ENCODE results near the gene ATG2A. TPM values are rescaled to one million over a fixed set of nuclear protein-coding genes. Genes with fewer than 3 reads are reported as not detected.

Gene ATG2A
- total and polyA plus RNA-seq, 10 of the 15 experiments (the other 5 are each of a cell fraction or from before 2014, with no cell fraction given): 0.08 to 19.0 (median 4.6) TPM

DNA sequence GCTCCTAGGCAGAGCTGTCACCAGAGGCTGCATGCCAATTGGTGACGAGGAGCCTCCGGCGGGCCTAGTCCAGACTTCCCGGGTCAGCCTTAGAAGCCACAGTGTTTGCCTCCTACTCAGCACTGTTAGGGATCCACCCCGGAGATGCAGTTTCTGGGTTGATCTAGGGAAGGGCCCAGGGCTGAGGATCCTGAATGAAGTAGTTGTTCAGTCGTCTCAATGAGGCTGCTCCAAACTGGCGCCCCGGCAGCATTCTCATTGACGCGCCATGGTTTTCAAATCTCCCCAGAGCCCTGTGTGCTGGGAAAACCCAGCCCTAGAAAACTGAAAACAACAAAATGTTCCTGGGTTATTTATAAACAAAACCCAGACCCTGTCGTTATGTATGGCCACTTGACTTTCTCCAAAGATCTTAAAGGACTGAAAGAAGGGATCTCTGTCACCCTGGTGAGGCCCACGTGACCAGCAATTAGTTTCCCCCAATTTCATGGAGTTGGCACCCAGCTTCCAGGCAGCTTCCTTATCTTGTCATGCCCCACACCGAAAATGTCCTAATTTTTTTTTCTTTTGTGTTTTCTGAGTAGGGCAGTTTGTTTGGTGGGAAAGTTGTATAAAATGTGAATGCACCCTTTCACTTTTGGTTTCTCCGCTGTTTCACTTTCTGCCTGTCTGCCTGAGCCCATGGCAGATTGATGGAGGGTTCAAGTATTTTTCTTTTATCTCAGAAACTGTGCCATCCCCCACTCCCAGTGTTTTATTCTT lies 36.6 kb downstream of the ATG2A start:
- Histone ChIP-seq H3K27me3 (replicated peaks in 1 of 2; ENCODE audit: control insufficient read depth in 2 of 2, insufficient read depth in 2 of 2, low read length in 1 of 2) (no peaks in the 10 kb centered on the region), H3K36me3 (ENCODE audit: control insufficient read depth in 2 of 2, insufficient read depth in 2 of 2, low read length in 1 of 2) (no peaks in the 10 kb centered on the region; a peak in 1 of 4 replicates), H3K9me3 (replicated peaks; ENCODE audit: control insufficient read depth, insufficient read depth, low read length) (no peaks in the 10 kb centered on the region), H2AFZ (ENCODE audit: control insufficient read depth, low read depth, low read length) (peak overlapping the region; percentile 20), H4K20me1 (ENCODE audit: control insufficient read depth, insufficient read depth) (peaks cover 3% of the 10 kb centered on the region; the same call in 1 of the 2 replicates), H3K27ac (ENCODE audit: control insufficient read depth, insufficient read depth) (peak overlapping the region; percentile 97), H3K79me2 (ENCODE audit: control insufficient read depth, insufficient read depth, low read length) (peaks cover 40% of the 10 kb centered on the region), H3K4me2 (ENCODE audit: control insufficient read depth, insufficient read depth) (peak overlapping the region; percentile 98), H3K9ac (ENCODE audit: control insufficient read depth, insufficient read depth, low read length) (peak overlapping the region; percentile 25), H3K4me3 (peak overlapping the region; percentile 96; the same call in 1 of the 2 replicates), H3K4me1 (ENCODE audit: control insufficient read depth, insufficient read depth, low read length) (peaks cover 22% of the 10 kb centered on the region)
- ATAC-seq (no peak), FAIRE-seq (peak; percentile 73), DNase-seq (ENCODE audit: low read depth, low spot score) (no peak)
- SMC1A ChIA-PET (ENCODE audit: uncharacterized antibody, unreplicated experiment): interaction anchor here (1.0 to 11.5 kb wide), 4 partner anchors 11 to 30 kb away, joined by 4 to 227 read pairs (median 115); no protein-coding TSS in a partner anchor
- BruUV-seq (replicated peaks): no TSS peak
- 28% methylated on average over 14 of the region's 14 CpGs for WGBS (ENCODE audit: insufficient coverage, insufficient replicate concordance, low lambda C conversion rate, missing lambda C conversion rate)
- intact Hi-C loops (cut with micrococcal nuclease; ENCODE audit: unreplicated experiment) (no loop called here), in situ Hi-C loops (cut with MboI) (no loop called here)
- POLR2A ChIA-PET: interaction anchor here (0.6 to 19.9 kb wide), 6 partner anchors 22 to 1042 kb away, joined by 3 to 620 read pairs (median 3); partner anchors contain the start of genes MRPL49, PRDX5 and SF1
- CTCF ChIA-PET: interaction anchor here (0.8 to 30.0 kb wide), 5 partner anchors 8 to 118 kb away, joined by 3 to 1208 read pairs (median 27); partner anchors contain the start of gene CDC42BPG
- RAD21 ChIA-PET (ENCODE audit: unreplicated experiment): interaction anchor here (12.3 to 12.5 kb wide), 2 partner anchors 18 to 30 kb away, joined by 217 to 253 read pairs; no protein-coding TSS in a partner anchor
- TF ChIP-seq E2F8 (IDR thresholded peaks at IDR 0.05; ENCODE audit: low read depth, partially characterized antibody) (no peak), SMAD1 (IDR thresholded peaks at IDR 0.05; ENCODE audit: low read depth, partially characterized antibody) (no peak), USF2 (IDR thresholded peaks at IDR 0.05; ENCODE audit: borderline replicate concordance, low read depth, low read length) (peak; percentile 50; the same call in 1 of the 2 replicates), RELB (IDR thresholded peaks at IDR 0.05; ENCODE audit: low read depth) (peak; percentile 68), IKZF2 (IDR thresholded peaks at IDR 0.05) (peak in 1 of 2 experiments; percentile 58), SPI1 (IDR thresholded peaks at IDR 0.05; ENCODE audit: borderline replicate concordance, insufficient read depth, low read depth, low read length) (no peak), GABPA (IDR thresholded peaks at IDR 0.05; ENCODE audit: low read depth) (no peak), BHLHE40 (IDR thresholded peaks at IDR 0.05; ENCODE audit: borderline replicate concordance in 1 of 2, low read depth in 2 of 2, low read length in 1 of 2) (peak; percentile 58; a peak in 2 of 4 replicates), CBFB (IDR thresholded peaks at IDR 0.05; ENCODE audit: low read depth) (no peak), NR2F1 (conservative IDR thresholded peaks at IDR 0.05) (no peak), MXI1 (IDR thresholded peaks at IDR 0.05; ENCODE audit: low read depth, low read length) (peak; percentile 56; the same call in 1 of the 2 replicates), POLR2AphosphoS2 (IDR thresholded peaks at IDR 0.05; ENCODE audit: low read depth, low read length) (no peak), BRCA1 (IDR thresholded peaks at IDR 0.05; ENCODE audit: low read depth, low read length) (no peak), PAX5 (IDR thresholded peaks at IDR 0.05; ENCODE audit: borderline replicate concordance, low read depth, low read length) (no peak), POU2F2 (IDR thresholded peaks at IDR 0.05; ENCODE audit: borderline replicate concordance, low read depth, low read length) (no peak), RAD21 (IDR thresholded peaks at IDR 0.05; ENCODE audit: insufficient read depth, low read depth, low read length) (no peak), BACH1 (IDR thresholded peaks at IDR 0.05; ENCODE audit: borderline replicate concordance) (no peak), TCF12 (IDR thresholded peaks at IDR 0.05; ENCODE audit: low read depth, low read length) (no peak)
